Measurements from ENCODE around the gene BBS12. TPM values are rescaled to one million over a fixed set of nuclear protein-coding genes. Genes with fewer than 3 reads are reported as not detected.

BBS12 gene
- total RNA-seq, 1 experiment from 2014 or later: 1.5 TPM

- TF ChIP-seq SIN3A (IDR thresholded peaks at IDR 0.05; ENCODE audit: borderline replicate concordance, insufficient read depth, low read depth, low read length) (no peak), TCF7L2 (IDR thresholded peaks at IDR 0.05; ENCODE audit: low read depth, low read length) (no peak), CTCF (IDR thresholded peaks at IDR 0.05) (no peak), POLR2AphosphoS5 (IDR thresholded peaks at IDR 0.05; ENCODE audit: low read depth, low read length) (no peak), REST (IDR thresholded peaks at IDR 0.05; ENCODE audit: insufficient read depth in 1 of 2, low read depth in 2 of 2, low read length in 1 of 2) (no peak)
- no peak overlapping the region for H3K4me3 ChIP-seq (ENCODE audit: low read depth in 2 of 2, low read length in 2 of 2)
- intact Hi-C loops (cut with micrococcal nuclease; ENCODE audit: unreplicated experiment): no loop called here
- CTCF ChIA-PET: no interaction called here
- no peaks in the 10 kb centered on the region for H3K36me3 ChIP-seq (ENCODE audit: control insufficient read depth, insufficient read depth, low read length)
- in situ Hi-C loops (cut with HindIII; ENCODE audit: low pct_unique_long_range_greater_than_20kb, low sequenced_read_pairs): no loop called here
- no peak overlapping the region for H3K27ac ChIP-seq (ENCODE audit: low read length)
- BruUV-seq (replicated peaks): no TSS peak
- H3K9me3 ChIP-seq (ENCODE audit: control insufficient read depth, insufficient read depth, low read depth, low read length): no peaks in the 10 kb centered on the region
- no peak for ATAC-seq
- peaks cover 5% of the 10 kb centered on the region; the same call in 1 of the 2 replicates for H3K4me1 ChIP-seq (ENCODE audit: control insufficient read depth, insufficient read depth, low read length)
- DNase-seq (ENCODE audit: low read depth, low spot score): no peak
- POLR2A ChIA-PET: no interaction called here
- no peaks in the 10 kb centered on the region for H3K27me3 ChIP-seq (ENCODE audit: control insufficient read depth, insufficient read depth, low read length)
Measured at GRCh38 chr4:122793811-122794210, 61.3 kb downstream of the BBS12 start.

Other genes with a start within 250 kb of the BBS12 start
- not detected for gene IL21, start 111.6 kb upstream of the BBS12 start, total RNA-seq (2021; ENCODE audit: unreplicated experiment)
- gene FGF2, start 94.1 kb downstream of the BBS12 start, total RNA-seq (2021; ENCODE audit: unreplicated experiment): 21.7 TPM
- 7.5 TPM for gene NUDT6, start 189.9 kb downstream of the BBS12 start, total RNA-seq (2021; ENCODE audit: unreplicated experiment)

Data from Panc1 (cell line).